AG08395 (cell line): Measurements from ENCODE around the gene BTG1.

Experiments used
- DNase-seq: peaks from one replicate; pipeline ENCODE4 v3.0.0; 2012; ENCODE audit warnings: mixed read lengths, low spot score

BTG1 gene

DNA sequence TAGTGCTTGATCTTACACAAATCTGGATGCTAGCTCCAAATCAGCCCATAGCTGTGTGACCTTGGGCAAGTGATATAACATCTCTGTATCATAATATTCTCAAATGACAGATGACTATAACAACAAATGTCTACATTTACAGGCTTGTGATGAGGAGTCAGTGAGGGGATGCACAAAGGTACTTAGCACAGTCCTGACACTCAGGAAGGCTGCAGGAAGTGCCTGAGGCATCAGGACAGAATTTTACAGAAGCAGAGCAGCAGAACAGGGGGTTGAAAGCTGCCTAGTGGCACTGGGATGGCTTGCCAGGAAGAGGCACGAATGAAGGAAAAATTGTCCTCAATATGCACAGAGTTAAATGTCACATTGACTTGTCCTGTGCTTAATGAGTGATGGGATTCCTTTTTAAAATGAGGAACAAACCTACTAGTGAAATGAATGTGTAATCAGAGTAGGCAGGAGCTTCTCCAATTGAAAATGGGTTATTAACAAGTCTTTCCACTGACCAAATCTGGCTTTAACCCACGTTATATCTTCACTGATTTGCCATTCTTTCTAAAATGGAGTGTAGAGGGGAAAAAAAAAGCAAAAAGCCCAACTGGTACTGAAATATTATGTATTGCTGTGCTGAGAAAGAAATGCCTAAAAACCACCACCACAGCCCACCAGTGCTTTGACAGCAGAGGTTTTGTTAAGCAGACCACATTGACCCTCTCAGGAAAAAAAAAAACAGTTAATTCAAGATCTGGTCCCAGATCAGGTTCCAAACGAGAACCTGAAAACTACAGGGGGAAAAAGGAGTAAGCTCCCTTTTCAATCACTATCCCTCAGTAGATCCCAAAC lies 11.6 kb downstream of the BTG1 start:
- no peak for DNase-seq

DNA sequence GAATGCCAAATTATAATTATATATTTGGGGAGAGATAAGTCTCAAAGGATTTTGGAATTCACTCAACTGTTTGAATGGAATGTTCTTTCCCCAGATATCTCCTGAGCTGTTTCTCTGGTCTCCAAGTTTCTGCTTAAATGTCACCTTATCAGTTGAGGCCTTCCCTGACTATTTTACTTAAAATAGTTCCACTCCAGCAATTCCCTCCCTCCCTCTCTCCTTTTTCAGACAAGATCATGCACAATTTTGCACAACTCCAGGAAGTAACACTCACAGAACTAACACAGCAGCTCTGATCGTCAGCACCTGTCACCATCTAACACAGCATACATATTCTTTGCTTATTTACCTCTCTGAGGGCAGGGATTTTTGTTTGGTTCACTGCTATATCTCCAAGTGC lies 12.5 kb downstream of the BTG1 start:
- no peak for DNase-seq

DNA sequence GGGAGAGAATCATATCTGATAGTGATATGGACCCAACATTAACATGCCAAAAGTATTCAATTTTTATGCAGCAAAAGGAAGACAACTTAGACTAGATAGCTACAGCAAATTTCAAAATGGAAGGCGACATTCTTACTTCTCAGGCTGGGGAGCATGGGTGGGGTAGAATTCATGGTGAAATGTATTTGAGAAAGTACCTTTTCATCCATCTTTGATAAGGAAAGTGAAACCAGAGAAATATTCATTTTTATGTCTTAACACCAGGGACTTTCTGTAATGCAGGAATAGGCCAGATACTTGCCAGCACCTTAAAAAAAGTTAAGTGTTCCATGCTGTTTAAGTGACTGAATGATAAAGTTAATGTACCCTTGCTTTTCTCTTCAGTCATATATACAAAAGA lies 13.4 kb downstream of the BTG1 start:
- DNase-seq, result no peak

DNA sequence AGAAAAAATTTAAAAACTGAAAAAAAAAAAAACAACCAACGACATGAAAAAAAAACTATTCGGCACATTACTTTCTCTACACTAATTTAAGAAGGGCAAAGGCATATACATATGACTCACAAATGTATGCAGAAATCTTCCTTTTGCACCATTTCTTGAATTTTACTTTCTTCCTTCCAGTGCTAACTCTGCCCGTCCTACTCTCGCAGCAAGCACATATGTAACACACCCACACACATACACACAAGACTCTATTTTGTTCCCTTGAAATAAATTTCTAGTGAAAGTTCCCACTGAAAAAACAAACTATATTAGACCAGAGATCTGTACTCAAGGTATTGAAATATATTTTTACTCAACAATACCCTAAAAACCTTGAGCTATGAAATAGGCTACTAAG lies 14.6 kb downstream of the BTG1 start:
- DNase-seq, result no peak

DNA sequence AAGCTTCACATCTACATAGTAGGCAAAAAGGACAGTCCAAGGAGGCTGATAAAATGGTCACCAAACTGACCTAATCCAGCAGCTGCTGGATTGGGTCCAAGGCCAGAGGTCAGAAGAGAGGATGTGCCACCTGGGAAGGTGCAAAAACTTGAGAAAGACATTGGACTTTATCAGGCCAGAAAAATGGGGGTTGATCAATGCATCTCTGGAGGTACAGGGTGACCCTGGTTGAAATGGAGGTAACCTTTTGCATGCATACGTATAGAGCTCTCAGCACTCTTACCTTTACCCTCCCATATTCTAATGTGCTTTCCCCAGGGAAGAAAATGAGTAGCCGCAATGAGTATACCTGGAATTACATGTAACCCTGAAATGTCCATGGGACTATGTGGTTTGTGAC lies 16.0 kb downstream of the BTG1 start:
- DNase-seq, result no peak

DNA sequence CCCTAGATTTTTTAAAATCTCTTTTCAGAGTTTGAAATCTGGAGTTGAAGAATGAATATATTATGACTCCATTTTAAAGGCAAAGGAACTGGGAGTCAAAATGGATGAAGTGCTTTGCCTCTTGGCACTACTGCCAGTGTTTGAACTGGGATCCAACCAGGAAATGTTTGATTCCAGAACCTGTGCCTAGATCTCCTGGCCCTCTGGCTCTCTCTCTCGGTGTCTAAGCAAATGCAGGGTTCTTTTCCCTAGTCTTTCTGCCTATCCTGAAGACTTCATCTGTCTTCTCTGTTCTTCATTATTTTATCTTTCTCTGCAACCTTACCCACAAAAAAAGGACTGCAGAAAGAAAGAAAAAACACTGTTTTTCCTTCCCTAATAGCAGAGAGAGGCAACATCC lies 17.0 kb downstream of the BTG1 start:
- no peak for DNase-seq

DNA sequence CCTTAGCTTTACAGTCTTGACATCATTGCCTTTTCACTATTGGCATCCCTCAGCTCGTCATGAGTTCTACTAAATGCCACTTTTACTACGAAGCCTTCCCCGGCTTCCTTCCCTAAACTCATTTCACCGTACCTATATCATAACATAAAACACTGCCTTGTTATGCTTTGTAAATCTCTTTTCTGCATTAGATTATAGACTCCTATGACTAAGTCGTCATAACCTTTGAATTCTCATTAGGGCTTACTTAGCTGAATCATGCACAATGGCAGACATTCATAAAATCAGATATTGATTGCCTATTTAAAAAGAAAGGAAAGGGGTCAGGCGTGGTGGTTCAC lies 21.0 kb downstream of the BTG1 start:
- no peak for DNase-seq

DNA sequence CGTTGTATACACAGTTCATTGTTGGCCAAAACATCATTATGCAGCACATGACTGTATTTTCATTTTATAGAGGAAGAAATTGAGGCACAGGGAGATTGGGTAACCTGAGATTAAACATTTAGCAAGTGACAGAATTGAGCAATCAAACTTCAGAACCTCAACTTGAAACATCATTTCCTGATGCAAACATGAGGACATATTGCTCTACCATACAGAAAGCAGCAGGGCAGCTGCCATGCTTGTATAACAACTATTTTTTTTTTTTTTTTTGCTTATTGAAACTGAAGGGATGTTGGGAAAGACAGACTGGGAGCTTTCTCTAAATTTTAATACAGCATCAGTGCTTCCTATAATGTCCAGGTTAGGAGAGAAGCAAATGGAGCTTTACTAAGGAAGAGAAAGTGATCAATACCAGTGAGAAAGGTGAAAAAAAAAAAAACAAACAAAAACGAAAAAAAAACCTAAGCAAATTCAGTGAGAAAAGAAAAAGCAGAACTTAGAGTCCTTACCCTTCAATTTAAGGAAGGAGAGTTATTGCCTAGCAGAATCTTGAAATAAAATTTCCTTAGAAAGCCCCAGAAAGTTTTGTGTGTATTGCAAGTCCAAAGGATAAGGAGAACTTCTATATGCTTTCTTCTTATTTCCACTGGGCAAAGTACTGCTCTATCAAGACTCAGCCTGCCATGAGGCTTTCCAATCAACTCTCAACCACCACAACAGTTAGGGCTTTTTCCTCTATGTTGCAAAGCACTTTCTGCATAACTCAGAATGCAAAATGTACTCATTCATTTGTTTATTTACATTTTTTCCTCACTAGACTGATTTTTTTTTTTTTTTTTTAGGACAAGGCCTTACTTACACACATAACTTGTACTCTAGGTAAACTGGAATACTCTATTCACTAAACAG lies 21.6 kb downstream of the BTG1 start:
- DNase-seq, result no peak

DNA sequence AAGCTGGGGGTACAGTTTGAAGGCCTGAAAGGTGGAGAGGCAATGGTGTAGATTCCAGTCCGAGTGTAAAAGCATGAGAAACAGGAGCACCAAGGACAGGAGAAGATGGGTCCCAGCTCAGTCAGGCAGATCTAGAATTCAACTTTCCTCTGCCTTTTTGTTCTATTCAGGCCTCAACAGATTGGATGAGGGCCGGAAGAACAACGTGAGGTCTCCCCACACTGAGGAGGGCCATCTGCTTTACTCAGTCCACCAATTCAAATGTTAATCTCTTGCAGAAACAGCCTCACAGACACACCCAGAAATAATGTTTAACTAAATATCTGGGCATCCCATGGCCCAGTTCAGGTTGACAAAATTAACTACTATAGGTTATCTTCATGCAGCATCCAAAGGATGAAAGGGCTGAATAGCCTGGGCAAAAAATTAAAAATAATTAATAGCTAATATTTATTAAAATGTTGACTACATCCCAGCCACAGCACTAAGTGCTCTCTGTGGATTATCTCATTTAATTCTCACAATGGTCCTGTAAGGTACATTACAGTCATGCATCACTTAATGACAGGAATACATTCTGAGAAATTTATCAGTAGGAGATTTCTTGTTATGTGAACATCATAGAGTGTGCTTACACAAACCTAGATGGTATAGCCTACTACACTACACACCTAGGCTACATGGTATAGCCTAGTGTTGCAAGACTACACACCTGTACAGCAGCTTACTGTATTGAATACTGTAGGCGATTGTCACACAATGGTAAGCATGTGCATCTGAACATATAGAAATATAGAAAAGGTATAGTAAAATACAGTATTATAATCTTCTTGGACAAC lies 22.5 kb downstream of the BTG1 start:
- no peak for DNase-seq

DNA sequence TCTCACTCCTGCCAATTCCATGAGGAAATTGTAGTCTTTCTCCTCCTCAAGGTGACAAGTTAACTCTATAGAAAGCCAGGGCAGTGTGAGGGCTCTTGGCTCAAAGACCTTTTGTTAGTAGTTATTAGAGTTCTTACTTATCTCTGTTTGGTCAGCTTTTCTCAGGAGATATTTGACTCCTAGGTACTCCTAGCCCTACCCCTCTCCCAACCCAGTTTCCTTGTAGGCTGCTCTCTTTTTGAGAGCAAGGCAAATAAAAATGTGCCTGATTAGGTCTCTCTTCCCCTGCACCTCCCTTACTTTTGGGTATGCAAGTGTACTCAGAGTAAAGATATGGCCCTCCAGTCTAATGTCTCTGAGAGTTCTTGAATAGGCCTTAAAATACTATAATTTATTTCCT lies 23.8 kb downstream of the BTG1 start:
- DNase-seq, result no peak

DNA sequence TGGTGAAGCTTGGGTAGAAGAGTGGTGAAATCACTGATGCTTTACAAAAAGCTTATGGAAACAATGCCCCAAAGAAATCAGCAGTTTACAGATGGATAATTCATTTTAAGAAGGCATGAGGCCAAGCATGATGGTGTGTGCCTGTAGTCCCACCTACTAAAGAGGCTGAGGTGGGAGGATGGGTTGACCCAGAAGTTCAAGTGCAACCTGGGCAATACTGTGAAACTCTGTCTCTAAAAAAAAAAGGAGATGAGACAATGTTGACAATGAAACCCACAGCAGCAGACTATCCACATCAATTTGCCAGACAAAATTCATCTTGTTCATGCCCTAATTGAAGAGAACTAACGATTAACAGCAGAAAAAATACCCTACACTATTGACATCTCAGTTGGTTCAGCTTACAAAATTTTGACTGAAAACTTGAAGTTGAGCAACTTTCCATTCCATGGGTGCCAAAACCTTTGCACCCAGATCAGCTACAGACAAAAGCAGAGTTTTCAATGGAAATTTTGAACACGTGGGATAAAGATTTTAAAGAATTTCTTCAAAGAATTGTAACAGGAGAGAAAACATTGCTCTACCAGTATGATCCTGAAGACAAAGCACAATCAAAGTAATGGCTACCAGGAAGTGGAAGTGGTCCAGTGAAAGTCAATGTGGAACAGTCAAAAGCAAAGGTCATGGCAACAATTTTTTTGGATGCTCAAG lies 26.7 kb downstream of the BTG1 start:
- no peak for DNase-seq

DNA sequence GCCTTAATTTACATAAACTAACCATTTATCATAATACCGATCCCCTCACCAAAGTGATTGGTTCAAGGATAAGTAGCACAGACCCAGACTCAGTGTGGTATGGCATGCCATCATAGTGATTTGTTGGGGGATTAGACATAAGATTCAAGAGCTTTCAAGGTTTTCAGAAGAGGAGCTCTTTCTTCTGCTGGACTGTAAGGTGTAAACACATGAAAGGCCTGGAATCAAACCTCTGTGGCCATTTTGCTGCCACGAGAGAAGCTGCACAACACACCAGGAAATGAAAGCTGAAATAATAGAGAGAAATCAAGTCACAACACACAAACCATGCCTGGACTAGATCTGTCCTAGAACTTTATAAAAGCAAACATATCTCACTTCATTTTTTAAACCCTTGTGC lies 30.8 kb downstream of the BTG1 start:
- DNase-seq, result no peak

DNA sequence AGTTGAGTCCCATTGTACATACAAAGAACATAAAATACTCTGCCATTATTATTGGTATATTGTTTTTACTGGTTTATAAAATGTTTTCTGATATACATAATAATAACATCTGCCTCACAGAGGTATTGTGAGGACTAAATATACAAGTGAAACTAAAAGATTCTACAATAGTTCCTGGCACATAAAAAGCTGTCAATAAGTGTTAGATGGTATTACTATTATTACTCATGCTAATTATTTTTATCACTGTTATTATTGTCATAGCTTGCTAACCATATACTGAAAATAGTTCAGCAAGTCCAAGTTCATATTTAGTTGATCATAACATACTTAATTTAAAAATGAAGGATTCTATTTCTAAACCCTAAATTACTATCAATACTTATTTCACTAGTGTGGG lies 34.4 kb downstream of the BTG1 start:
- no peak for DNase-seq

DNA sequence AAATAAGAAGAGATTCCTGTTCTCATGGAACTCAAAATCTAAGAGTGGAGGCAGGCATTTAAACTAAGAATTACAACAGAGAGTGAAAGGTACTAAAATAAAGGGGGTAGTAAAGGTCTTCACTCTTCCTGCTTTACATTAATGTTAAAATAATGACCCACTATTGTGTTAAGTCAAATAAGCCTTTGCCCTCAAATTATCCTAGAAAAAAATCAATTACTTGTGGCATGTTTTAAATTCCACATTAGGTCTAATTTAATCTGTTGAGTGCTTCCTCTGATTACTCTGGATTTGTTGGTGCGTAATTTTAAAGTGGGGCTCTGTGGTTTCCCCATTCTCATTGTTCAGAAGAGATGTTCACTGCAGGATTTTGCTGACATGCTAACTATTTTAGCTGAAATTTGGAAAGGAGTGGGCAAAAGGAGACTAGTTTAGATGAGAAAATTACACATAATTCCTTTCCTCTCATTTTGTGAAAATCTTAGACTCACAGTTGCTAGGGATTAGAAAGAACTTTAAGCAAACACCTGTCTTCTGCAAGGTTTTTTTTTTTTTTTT lies 35.5 kb downstream of the BTG1 start:
- DNase-seq, result no peak

DNA sequence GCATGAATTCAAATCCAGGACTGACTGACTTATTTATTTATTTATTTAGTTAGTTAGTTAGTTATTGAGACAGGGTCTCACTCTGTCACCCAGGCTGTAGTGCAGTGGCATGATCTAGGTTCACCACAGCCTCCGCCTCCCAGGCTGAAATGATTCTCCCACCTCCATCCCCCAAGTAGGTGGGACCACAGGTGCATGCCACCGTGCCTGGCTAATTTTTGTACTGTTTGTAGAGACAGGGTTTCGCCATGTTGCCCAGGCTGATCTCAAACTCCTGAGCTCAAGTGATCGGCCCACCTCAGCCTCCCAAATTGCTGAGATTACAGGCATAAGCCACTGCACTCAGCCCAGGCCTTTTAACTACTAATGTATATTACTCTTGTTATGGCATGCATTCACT lies 36.0 kb downstream of the BTG1 start:
- DNase-seq, result no peak

DNA sequence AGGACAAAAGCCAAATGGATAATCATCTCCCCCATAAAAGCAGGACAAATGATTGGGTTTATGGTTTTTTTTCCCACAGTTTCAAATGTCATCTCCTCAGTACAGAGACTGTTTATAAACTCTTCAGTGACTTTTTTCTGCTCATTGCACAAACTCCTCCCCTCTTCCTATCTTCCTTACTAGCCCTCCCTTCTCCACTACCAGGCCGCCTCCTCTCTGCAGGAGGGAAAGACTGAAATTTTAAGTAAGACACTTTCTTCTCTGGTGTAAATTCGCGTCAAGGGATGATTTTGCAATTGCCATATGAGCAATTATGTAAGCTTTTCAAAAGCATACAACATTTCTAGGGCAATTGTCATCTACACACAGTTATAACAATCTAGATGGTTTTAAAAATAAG lies 37.0 kb downstream of the BTG1 start:
- DNase-seq, result peak; percentile 72

DNA sequence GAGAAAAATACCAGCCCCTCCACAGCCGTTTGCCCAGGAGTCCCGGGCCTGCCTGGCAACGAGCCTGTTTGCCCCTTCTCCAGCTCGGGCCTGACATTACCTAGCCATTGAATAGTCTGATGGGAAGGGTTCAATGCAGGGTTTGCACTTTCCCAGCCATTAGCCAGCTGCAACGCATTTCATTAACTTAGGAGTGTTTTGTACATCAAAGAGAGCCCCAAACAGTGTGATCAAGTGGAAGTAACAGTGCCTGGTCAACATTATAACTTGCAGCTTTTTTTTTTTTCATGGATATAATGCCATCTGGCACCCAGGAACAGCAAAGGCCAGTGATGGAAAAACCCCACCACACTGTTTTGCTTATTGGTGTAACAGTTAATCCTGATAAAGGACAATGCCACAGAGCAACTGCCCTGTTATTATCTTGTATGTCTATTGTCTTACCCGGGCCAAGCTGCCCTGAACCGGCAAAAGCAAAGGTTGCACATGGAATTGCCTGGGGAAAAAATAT lies 38.0 kb downstream of the BTG1 start:
- DNase-seq, result no peak

DNA sequence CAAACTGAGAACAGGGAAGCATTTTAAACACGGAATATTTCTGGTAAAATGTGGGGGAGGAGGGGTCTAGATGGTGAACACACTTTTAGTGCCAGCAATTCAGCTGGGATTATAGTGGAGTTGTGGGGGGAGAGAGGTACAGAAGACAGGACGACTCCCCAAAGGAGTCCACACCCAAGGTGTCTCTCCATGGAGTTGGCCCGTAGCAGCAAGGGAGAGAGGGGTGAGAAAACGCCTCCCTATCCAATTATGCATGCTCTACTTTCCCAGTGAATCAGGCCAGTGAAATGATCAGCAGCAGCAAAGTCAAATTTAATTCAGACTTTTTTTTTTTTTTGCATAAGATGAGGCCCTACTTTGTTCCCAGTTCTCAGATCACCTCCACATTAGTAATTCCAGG lies 38.6 kb downstream of the BTG1 start:
- DNase-seq, result no peak

DNA sequence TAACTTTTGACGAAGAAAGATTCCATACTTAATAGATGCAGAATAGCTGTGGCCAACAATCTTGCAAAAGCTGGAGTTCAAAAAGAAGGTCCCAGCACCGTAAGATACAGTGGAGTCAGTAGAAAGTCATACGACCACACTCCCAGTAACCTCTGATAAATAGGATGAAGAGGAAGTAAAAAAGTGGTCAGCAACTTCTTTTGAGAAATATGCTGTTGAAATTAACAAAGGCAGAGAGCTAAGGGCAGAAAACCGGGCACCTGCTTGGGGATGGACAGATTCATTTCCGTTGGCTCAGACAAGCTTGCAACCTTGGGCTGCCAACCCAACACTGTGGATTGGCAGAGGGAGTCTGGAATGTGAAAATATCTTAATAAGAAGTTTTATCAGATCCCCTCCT lies 40.0 kb downstream of the BTG1 start:
- no peak for DNase-seq

DNA sequence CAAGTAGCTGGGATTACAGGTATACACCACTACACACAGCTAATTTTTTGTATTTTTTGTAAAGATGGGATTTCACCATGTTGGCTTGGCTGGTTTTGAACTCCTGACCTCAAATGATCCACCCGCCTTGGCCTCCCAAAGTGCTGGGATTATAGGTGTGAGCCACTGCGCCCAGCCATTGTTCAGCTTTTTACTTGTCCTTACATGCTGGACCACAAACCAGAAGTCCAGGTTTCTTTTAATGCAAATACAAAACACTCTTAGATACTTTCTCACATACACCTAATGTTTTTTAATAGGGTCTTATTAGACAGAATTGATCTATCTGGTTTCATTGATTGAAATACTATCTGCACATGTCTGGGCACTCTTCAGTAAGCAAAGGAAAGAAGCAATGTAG lies 40.5 kb downstream of the BTG1 start:
- DNase-seq, result no peak

DNA sequence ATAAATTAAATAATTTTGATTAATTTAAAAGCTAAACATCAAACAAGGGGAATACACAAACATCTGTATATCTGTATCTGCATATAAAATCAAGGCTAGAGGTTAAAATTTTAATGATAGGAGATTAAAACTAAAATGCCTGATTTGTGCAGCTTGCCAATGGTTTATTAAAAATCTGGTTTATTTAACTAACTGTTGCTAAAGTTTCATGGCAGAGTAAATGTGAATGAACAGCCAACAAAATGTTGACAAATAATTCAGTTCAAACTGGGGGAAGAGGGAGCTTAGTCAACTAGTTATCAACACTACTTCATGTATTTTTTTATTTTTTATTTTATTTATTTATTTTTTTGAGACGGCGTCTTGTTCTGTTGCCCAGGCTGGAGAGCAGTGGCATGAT lies 43.0 kb downstream of the BTG1 start:
- no peak for DNase-seq
